Dedifferentiated amniotic fluid mesenchymal stem cell (primary cell): ENCODE measurements around the gene MAP3K8.
"Not testable (repeated sequence)": the region's sequence is repeated elsewhere in the genome, so short reads cannot be mapped to it uniquely, and the experiment has no call there.

Experiments
- DNase-seq: peaks from one replicate; pipeline ENCODE4 v3.0.0-alpha.2; 2016; ENCODE audit errors: extremely low spot score

The MAP3K8 gene

GRCh38 chr10:30422981-30423654, 10.9 kb upstream of the MAP3K8 start:
- DNase-seq = peak; percentile 73

GRCh38 chr10:30423655-30424275, 10.2 kb upstream of the MAP3K8 start:
- not testable (repeated sequence) for DNase-seq

DNA sequence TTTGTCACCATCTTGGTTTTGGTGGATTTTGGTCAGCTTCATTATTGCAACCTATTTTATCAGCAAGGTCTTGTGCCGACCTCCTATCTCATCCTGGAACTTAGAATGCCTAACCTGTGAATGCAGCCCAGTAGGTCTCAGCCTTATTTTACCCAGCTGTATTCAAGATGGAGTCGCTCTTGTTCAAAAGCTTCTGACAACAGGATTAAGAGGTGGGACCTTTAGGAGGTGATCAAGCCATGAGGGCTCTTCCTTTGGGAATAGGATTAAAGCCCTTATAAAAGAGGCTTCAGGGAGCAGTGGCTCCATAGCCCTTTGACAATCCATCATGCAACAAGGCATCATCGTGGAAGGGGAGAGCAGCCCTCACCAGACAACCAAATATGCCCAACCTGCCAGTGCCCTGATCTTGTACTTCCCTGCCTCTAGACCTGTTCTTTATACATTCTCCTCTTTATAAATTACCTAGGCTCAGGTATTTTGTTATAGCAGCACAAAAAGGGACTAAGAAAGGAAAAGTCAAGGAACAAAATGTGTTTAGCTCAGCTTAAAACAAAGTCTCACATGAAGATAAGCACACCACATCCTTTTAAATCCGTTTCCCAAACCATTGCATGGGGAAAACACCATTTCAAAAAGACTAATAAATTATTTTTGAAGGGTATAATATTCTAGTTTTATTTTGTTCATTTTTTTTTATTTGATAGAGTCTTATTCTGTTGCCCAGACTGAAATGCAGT, 8.5 kb upstream of the MAP3K8 start:
- DNase-seq = no peak

DNA sequence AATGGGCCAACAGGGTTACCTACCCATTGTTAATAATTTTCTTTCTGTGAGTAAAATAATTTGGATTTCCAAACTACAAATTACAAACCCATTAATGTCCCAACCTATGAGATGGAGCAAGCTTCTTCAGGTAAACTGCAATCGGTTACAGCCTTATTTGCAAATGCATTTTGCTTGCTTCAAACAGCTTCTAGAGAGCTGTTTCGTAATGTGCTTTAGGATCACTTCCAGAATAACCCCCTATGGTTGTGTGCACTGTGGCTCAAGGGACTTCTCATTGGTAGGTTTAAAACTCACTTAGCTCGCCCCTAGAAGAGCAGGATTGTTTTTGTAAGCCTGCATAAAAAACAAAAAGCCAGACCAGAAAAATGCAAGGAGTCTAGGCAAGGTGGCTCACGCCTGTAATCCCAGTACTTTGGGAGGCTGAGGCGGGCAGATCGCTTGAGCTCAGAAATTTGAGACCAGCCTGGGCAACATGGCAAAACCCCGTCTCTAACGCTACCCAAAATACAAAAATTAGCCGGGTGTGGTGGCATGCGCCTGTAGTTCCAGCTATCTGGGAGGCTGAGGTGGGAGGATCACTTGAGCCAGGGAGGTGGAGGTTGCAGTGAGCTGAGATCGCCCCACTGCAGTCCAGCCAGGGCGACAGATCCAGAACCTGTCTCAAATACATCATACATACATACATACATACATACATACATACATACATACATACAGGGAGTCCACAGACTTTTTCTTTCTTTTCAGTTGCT, 3.3 kb upstream of the MAP3K8 start:
- no peak for DNase-seq

DNA sequence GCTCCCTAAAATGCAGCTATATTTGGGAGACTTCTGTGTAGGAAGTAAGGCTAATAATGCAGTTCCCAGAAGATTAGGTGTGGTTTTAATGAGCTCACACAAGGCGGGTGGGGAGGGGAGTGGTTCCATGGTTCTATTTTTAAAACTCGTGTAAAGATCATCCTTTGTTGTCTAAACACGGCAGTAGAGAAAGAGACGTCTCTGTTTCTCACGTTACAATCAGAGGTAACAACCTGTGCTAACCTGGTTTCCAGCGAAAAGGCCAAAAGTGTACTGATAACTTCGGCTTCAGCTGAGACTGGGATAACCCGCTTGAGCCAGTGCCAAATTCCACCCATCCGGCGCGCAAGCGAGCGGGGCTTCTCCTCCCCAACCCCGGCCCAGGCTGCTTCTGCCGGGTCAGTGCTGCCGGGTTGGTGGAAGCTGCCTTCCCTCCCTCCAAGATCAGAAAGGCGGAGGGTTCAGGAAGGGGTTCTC, 2.5 kb upstream of the MAP3K8 start:
- no peak for DNase-seq

GRCh38 chr10:30432622-30433305, 1.2 kb upstream of the MAP3K8 start:
- DNase-seq = no peak

- peak; percentile 54 for DNase-seq
Measured at GRCh38 chr10:30433306-30433729, 666 bp upstream of the MAP3K8 start.

- peak; percentile 41 for DNase-seq
Measured at GRCh38 chr10:30434273-30435072, 489 bp downstream of the MAP3K8 start.

- peak; percentile 55 for DNase-seq
Measured at GRCh38 chr10:30435073-30435422, 1.1 kb downstream of the MAP3K8 start.

DNA sequence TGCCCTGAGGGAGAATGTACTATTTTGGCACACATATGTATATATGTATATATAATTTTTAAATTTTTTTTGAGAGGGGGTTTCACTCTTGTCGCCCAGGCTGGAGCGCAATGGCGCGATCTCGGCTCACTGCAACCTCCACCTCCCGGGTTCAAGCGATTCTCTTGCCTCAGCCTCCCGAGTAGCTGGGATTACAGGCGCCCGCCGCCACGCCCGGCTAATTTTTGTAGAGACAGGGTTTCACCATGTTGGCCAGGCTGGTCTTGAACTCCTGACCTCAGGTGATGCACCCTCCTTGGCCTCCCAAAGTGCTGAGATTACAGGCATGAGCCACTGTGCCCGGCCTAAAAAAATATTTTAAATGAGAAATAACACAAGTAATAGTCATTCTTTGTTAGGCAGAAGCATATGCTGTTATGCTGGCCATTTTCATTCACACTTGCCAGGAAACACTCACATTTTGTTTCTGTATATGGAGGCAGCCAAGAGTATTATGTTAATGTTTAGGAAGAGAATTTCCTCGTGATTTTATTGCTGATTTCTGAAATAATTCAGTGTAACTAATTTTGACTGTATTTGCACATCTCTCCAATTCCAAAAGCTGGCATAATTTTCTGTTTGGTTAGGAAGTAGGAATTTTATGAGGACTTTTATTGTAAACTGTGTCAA, 1.6 kb downstream of the MAP3K8 start:
- not testable (repeated sequence) for DNase-seq

- DNase-seq = peak; percentile 88
Measured at GRCh38 chr10:30436191-30436611, 2.2 kb downstream of the MAP3K8 start.

DNA sequence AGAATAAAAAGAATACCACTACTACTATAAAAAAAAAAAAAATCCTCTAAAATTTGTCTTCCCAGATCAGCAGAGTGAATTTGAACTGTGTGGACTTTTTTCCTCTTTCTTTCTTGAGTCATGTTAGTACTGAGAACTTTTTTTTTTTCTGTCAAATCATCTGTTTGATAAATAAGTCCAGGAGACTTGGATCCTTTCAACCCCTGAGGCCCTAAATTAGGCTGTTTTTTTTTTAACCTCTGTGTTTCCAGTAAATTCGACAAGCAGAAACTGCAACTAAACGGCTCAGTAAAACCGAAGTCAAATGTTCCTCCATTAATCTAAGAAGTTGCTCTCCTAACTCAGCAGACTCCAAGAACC, 2.7 kb downstream of the MAP3K8 start:
- no peak for DNase-seq

DNA sequence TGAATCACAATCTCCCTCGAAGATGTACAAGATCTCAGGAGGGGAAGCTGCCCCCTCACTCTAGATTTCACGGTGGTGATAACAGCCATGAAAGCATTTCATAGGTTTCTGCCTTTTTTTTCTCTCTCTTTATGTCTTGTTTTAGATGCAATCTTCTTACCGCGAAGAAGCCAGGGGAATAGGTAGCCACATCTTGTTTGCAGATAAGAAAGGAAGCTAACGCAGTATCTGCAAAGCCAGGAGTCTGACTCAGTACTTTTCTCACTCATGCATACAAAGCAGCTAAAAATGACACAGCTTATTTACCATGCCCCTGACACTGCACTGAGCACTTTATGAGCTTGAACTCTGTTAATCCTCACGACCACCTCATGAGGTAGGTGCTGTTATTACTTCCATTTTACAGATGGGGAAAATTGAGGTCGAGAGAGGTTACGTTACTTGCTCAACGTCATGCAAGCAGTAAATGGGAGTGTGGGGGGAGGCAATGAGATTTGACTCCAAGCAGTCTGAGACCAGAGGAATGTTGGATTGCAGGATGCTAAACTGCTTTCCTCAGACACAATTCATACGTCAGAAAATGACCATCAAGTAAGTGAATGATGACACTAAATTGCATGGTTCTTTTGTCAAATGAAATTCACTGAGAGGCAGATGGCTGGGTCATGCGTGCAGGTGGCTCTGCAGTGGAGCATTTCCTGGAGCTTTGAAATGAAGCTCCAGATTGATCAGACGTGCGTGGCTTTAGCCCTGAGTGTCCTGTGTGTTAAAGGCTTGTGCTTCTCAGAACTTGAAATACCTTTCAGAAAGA, 3.3 kb downstream of the MAP3K8 start:
- DNase-seq = peak; percentile 44

DNA sequence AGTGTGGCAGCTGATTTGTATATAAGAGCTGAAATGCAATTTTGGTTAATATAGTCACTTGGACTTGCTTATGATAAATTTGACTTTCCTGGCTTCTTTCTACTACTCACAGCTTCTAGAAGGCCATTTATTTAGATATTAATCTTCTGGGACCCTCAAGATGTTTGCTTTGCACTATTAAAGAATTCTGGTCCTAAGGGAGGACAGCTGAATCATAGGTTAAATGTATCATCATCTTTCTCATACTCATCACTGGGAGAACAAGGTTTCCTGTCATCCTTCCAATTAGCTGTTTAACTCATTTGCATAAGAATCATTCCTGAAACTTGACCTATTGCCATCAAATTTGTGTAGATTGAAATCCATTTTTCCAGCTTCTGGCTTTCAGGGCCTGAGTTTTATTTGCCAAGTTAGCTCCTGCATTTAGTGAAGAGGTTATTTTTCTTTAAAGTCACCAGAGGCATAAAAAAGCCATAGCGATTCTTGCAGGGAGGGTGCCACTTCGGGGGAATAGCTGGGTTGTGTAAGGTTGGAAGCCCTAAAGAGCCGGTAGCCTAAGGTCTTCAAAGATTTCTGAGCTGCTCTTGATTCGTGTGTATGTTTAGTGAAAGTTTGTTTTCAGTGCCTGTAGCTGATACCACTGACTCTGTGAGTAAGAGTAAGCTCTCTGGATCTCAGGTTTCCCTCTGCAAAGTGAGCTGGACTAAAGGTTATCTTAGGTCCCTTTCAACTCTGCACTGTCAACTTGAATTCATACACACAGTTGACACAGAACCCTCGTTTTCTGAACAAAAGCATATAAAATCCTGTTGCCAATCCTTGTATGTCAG, 4.3 kb downstream of the MAP3K8 start:
- DNase-seq = no peak

GRCh38 chr10:30439931-30440330, 5.9 kb downstream of the MAP3K8 start:
- DNase-seq = no peak

GRCh38 chr10:30442019-30442606, 8.1 kb downstream of the MAP3K8 start:
- no peak for DNase-seq

GRCh38 chr10:30443049-30443448, 9.1 kb downstream of the MAP3K8 start:
- DNase-seq = no peak

DNA sequence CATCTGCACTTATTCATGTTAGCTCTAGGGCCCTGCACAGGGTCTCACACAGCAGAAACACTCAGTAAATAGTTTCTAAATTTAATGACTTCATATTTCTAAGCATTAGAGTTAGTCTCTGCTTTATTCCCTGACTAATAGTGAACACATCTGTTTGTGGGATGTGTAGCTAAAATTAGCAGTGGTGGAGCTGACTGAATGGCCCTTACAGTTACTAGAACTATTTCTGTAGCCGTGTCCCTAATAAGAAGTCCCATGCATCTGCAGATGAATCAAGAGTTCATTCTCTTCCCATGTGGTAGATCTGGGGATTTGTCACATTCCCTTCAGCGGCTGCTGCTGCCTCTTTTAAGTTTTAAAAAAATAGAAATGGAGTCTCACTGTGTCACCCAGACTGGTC, 11.7 kb downstream of the MAP3K8 start:
- peak; percentile 43 for DNase-seq
